GM13976 (cell line): ENCODE measurements around the gene CSF2RB.

ENCODE experiments used
- DNase-seq: peaks from one replicate; pipeline ENCODE4 v3.0.0; 2012; ENCODE audit warnings: low spot score
- in situ Hi-C: fragments of 300-500 bp; cut with MboI; formaldehyde crosslinking; loops from one replicate; pipeline ENCODE4 v1.12.0; 2022; ENCODE audit warnings: low sequenced_read_pairs, mixed read lengths, inconsistent platforms; ENCODE audit not compliant: unreplicated experiment
- TF ChIP-seq, protein P1 (sequence below): IDR thresholded peaks from 2 replicates; pipeline ENCODE4 v1.5.1; 2012; ENCODE audit warnings: borderline replicate concordance, mild to moderate bottlenecking; ENCODE audit not compliant: insufficient read depth; ENCODE audit errors: extremely low read depth, missing control alignments, control extremely low read depth

Gene CSF2RB

DNA sequence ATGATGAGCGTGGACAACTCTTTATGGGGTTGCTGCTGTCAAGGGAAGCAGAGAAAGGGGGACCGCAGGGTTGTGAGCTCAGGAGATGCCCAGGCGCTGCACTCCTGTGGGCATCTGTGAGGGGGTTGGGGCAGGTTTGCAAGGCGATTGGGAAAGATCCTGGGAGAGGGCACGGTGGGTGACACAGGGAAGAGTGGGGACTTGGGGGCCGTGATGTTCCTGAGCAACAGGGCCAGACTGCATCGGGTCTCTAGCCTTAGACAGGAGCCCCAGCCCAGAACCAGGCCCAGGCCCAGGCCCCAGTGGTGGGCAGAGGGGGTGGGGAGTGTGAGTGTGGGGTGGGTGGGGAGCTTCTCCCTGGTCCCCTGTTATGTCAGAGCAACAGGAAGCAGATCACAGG, 38.3 kb downstream of the CSF2RB start:
- DNase-seq: no peak
- TF ChIP-seq, protein P1, sequence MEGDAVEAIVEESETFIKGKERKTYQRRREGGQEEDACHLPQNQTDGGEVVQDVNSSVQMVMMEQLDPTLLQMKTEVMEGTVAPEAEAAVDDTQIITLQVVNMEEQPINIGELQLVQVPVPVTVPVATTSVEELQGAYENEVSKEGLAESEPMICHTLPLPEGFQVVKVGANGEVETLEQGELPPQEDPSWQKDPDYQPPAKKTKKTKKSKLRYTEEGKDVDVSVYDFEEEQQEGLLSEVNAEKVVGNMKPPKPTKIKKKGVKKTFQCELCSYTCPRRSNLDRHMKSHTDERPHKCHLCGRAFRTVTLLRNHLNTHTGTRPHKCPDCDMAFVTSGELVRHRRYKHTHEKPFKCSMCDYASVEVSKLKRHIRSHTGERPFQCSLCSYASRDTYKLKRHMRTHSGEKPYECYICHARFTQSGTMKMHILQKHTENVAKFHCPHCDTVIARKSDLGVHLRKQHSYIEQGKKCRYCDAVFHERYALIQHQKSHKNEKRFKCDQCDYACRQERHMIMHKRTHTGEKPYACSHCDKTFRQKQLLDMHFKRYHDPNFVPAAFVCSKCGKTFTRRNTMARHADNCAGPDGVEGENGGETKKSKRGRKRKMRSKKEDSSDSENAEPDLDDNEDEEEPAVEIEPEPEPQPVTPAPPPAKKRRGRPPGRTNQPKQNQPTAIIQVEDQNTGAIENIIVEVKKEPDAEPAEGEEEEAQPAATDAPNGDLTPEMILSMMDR: no peak
- in situ Hi-C loops: no loop called here

DNA sequence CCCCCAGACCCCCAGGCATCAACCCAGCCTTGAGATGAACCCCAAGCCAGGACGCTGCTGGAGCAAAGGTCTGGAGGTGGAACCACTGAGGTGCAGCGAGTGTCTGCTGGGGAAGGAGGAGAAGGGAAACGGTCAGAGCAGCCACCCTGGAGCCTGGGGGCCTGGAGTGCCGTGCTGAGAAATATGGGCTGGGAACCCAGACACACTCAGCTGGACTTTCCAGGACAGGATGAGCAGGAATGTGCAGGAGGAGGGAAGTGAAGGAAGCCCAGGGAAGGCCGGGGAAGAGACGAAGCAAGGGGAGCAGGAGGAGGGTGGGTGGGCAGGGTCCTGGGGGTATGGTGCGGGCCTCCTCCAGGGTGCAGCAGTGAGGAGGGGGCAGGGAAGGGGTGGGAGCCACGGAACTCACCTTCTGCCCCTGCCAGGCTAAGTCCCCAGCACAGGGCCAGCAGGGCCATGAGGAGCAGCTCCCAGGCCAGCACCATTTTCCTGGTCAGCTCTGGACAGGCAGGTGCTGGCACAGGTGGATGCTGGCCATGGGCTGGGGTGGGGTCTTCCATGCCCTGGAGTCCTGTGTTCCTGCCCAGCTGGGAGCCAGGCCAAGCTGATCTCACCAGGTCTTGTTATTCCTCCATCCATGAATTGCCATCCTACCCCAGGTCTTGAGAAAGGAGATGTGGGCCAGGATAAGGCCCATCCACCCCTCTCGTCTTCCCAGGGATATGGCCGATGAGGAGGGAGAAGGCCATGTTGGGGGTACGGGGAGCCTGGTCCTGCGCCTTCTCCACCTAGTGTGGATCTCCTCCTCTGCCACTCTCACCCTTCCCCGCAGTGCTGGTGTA, 40.0 kb downstream of the CSF2RB start:
- in situ Hi-C loops: no loop called here
- TF ChIP-seq, protein P1: no peak
- no peak for DNase-seq

DNA sequence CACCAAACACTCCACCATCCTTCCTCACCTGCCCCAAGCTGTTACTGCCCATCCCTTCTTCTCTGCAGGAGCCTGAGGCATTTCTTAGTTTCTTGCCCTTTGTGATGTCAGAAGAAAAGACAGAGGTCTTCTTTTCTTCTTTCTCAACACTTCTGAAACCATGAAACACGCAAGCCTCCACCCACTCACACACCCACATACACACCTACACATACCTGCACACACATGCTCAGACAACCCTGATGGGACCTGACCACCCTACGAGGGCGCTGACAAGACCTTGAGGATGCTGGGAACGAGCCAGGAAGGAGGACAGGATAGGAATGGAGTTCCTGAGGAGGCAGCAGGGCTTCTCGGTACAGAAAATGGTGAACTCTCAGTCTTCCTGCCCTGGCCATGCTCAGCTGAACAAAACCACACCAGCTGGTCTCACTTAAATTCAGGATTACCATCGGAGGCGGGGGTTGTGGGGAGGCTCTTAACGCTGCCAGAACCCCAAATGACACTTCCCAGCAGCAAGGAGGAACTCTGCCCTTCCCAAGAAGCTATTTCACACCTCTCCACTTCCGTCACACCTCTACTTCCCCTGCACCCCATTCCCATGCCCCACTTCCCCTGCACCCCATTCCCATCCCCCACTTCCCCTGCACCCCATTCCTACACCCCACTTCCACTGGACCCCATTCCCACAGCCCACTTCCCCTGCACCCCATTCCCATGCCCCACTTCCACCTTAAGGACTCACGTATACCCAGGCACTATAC, 41.0 kb downstream of the CSF2RB start:
- peak; percentile 60 for DNase-seq
- TF ChIP-seq, protein P1: no peak
- in situ Hi-C loops: no loop called here

DNA sequence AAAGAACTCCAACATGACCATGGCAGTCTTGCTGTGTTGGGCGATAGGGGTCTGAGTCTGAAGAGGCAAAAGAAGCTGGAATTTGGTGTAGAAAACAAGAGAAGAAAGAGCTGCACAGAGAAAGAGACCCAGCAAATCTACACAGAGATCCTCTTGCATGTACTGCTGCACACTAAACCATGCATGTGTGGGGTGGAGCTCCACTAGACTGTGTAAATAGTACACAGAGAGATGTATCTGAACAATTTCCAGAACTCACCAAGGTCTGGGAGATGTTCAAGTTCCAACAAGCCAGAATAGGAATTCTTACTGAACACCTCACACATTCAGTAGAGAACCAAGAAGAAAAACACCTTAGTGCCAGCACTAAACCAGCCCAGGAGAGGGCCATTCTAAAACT, 42.3 kb downstream of the CSF2RB start:
- TF ChIP-seq, protein P1: no peak
- no peak for DNase-seq
- in situ Hi-C loops: no loop called here

- TF ChIP-seq, protein P1: no peak
- in situ Hi-C loops: no loop called here
- DNase-seq: no peak
Observed at GRCh38 chr22:36958366-36958765, 44.9 kb downstream of the CSF2RB start.

DNA sequence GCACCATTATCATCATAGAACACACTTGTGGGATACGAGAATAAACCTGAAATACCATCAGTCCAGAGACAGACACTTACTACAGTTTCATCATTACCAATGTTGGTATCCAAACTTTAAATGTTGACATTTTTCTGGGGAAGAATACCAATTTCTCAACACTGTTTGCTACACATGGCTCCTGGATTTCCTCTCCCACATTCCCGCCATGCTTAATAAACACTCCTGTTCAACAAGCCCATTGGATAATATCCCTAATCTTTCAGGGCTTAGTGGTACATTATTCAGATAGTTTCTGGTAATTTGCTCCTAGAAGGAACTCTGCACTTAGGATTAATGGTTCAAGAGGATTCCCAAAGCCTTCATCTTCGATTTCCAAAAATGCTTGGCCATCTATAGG, 48.2 kb downstream of the CSF2RB start:
- in situ Hi-C loops: no loop called here
- TF ChIP-seq, protein P1: no peak
- no peak for DNase-seq
